ENCODE results near the gene SLC2A10.

DNA sequence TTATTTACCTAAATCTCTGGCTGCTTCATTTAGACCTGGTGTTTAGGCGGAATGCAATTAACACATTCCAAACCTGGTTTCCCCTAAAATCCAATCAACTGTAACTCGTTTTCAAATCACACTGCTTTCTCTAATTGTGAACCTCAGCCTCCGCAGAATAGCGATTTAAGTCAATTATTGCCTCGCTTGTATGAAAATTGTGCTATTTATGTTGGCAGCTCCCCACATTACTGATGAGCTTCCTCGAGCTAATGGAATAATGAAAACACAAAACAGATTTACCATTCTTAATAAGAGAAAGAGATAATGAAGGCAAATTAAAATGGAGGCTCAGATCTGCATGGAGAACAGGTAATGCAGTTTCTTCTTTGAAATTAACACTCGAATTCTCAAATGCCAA lies 67.9 kb downstream of the SLC2A10 start:
- TF ChIP-seq CTCF (optimal IDR thresholded peaks at IDR 0.05 in 1 of 3, IDR thresholded peaks at IDR 0.05 in 1 of 3, conservative IDR thresholded peaks at IDR 0.05 in 1 of 3; ENCODE audit: extremely low read depth in 1 of 3, insufficient read depth in 2 of 3, low read length in 3 of 3) (no peak), EZH2 (IDR thresholded peaks at IDR 0.05; ENCODE audit: low read length) (no peak)

All from keratinocyte (primary cell).